NCI-H2081 (cell line): ENCODE data around the gene ARL3.
"Not testable (repeated sequence)": the region's sequence is repeated elsewhere in the genome, so short reads cannot be mapped to it uniquely, and the experiment has no call there.

Experiments used
- DNase-seq, 2 experiments: peaks; one replicate each; lab custom pipeline; 2025; lab: John Stamatoyannopoulos, UW

The ARL3 gene

DNA sequence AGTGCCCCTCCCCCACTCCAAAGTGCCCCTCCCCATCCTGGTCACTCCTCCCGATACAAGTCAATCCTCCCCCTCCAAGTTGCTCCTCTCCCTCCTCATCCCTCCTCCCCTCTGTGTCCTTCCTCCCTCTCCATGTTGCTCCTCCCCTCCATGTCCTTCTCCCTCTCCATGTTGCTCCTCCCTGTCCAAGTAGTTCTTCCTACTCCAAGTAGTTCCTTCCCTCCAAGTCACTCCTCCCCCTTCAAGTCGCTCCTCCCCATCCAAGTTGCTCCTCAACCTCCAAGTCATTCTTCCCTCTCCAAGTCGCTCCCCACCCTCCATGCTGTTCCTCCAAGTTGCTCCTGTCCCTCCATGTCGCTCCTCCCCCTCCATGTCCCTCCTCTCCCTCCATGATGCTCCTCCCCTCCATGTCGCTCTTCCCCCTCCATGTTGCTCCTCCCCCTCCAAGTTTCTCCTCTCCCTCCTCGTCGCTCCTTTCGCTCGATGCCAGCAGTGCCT, 20.9 kb upstream of the ARL3 start:
- DNase-seq, result no peak

DNA sequence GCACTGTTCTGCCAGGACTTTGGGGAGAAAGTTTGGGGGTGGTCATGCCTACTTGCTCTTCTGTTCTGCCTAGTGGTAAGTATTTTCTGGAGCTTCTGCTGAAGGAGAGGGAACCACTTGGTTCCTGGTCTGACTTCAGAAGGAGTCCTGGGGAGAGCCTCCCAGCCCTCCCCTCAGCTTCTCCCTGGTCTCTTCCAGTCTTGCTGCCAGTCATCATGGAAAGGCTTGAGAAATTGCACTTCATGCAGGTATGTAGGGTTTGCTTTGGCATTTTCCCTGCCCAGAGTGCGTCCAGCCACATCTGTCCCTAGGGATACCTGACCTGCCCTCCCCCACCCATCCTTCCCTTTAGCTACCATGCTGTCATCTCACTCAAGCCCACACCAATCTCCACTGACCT, 18.5 kb upstream of the ARL3 start:
- DNase-seq, result no peak

DNA sequence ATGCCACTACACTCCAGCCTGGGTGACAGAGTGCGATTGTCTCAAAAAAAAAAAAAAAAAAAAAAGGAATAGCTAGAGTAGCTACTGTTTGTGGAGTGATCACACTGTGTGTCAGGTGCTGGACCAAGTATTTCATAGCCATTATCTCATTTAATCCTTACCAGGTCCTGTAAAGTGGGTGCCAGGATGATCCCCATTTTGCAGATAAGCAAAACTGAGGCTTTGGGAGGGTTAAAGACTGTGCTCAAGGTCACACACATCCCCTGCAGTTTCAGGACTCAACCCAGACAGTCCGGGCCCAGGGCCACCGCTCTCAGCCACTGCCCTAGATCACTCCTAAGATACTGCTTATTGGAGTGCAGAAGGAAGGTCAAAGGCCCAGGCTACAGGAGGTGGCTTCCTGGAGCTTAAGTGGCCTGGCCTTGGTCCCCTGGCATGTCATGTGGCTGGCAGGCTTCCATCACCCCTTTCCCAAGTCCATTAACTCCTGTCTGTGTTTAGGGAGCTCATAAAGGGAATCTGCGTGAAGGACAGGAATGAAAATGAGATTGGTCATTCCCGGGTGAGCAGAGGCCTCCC, 17.1 kb upstream of the ARL3 start:
- DNase-seq, result no peak

DNA sequence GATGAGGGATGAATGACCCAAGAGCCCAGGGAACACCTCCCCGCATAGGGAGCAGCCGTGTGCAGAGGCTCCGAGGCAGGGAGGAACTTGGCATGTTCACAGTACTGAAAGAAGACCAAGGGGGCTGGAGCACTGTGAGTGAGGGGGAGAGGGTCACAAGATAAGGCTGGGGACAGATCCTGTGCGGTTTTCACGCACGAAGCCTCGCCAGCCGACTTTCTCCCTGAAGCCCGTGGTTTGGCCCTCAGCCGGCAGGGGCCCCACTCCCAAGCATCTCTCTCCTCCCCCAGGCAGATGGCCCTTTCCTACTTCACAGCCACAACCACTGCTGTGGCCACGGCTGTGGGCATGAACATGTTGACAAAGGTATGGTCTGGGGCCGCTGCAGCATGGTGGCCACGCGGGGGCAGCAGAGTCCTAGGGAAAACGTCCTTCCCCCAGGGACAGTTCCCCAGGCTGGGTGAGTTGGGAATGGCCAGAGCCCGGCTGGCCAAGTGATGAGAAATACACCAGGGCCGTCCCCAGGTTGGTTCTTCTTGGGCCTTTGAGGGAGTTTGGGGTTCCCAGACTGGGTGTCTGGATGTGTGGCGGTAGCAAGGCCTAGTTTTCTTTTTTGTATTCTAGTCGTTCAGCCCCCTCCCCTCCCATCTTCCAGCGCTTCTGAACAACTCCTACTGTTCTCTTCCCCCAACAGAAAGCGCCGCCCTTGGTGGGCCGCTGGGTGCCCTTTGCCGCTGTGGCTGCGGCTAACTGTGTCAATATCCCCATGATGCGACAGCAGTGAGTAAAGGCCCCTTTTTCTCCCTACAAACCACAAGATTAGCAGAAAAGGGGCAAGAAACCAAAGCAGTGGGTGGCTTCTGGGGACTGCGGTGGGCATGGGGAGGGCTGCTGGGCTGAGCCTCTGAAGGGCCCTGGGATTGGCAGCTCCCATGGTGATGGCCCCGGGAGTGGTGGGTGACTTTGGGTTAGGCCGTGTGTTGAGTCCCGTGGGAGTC, 15.1 kb upstream of the ARL3 start:
- peak; percentile 10 to 48 for DNase-seq

DNA sequence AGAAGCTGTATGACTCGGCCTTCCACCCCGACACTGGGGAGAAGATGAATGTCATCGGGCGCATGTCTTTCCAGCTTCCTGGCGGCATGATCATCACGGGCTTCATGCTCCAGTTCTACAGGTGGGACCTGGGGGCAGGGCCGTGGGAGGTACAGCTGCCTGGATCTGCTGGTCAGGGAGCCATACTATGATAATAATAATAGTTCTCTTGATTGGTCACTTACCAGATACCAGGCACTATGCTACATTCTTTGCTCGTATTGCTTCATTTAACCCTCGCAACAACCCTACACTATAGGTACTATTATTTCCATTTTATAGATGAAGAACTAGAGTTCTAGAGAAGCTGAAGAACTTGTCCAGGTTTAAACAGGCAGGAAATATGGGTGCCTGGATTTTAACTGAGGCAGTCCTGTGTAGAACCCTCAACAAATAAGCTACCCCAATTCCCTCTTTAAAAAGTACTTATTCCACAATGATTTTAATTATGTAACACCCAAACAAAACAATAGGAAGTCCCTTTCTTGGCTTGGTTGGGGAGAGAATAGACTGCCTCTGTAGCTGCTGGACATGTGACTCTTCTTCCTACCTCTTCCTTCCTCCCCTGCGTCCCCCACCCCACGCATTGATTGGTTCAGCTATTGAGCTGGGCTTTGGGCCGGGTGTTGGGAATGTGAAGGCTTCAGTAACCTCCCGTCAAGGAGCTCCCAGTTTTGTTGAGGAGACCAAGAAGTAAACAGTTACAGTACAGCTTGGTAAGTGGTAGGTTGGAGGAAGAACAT, 13.0 kb upstream of the ARL3 start:
- DNase-seq, result no peak

DNA sequence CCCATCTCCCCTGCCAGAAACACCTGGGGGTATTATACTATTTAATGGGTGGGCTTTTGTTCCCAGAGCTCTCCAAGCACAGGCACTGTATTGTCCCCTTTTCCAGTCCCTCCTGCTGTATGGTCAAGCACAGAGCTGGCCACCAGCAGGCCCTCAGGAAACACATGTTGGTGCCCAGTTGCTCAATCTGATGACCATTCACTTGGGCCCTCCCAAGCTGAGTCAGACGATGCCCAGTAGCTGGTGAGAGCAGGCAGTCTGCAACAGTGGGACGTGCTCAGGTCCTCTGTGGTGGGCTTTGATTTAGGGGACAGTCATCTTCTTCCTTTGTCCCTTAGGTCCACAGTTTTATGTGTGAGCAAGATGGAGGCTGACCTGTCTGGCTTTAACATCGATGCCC, 12.1 kb upstream of the ARL3 start:
- DNase-seq, result no peak

DNA sequence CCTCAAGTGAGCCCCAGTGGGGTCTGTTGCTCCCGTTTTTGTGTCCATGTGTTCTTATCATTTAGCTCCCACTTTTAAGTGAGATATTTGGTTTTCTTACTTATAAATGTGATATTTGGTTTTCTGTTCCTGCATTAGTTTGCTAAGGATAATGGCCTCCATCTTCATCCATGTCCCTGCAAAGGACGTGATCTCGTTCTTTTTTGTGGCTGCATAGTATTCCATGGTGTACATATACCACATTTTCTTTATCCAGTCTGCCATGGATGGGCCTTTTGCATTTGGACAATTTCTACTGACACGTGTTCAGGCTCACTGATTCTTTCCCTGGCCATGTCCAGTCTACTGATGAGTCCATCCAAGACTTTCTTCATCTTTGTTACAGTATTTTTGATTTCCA, 9.8 kb upstream of the ARL3 start:
- DNase-seq, result no peak

DNA sequence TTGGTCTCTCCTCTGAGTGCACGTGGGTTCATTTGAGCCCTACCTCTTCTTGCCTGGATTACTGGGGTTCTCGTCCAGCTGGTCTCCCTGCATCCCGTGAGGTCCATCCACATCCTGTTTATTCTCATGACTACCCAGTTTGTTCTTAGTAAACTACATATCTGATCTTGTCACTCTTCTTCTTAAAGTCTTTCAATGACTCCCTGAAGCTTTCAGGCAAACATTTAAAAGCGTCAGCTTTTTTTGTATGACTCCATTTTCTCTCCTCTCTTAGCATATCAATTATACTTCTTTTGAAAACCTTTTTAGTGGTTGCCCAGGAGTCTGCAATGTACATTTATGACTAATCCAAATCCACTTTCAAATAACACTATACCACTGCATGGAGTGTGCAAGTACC, 7.8 kb upstream of the ARL3 start:
- no peak for DNase-seq

DNA sequence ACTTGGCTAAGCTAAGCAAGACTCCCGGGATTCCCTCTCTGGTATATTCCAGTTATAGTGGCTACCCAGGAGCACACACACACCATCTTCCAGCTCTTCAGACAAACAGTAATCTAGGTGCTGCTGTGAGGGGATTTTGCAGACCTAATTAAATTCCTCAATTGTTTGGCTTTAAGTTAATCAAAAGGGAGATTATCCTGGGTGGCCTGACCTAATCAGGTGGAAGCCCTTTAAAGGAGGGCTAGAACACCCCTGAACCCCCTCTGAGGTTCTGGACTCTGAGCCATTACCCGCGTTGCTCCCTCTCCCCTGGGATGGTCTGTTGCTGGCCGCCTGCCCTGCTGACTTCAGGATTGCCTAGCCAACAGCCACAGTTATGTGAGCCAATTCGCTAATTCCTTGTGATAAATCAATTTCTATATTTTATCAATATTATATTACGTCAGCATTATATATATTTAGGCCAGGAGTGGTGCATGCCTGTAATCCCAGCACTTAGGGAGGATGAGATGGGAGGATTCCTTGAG, 6.6 kb upstream of the ARL3 start:
- no peak for DNase-seq

DNA sequence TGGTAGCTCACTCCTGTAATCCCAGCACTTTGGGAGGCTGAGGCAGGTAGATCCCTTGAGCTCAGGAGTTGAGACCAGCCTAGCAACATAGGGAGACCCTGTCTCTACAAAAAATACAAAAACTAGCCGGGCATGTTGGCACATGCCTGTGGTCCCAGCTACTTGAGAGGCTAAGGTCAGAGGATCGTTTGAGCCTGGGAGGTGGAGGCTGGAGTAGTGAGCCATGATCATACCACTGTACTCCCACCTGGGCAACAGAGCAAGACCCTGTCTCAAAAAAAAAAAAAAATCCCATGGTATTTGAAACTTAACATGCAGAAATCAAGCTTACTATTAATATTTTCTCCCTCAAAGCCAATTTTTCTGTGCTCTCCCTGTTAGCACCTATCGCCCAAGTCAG, 6.1 kb upstream of the ARL3 start:
- no peak for DNase-seq

DNA sequence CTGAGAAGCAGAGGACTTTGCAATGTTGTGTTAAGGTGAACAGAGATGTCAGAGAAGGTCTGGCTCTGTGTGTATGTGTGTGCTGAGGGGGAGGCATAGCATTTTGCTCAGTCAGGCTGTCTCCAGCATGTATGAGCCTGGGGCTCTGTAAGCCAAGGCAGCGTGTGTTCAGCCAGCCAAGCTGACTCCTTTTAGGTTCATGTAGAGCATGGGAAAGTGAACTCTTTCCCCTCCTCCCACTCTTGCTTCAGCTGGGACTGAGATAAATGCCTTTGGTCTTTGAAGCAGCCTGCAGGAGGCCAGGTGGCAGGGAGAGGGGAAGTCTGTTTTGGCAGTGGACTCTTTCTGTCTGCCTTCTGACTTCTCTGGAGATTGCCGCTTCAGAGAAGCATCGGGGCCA, 4.0 kb upstream of the ARL3 start:
- no peak for DNase-seq

DNA sequence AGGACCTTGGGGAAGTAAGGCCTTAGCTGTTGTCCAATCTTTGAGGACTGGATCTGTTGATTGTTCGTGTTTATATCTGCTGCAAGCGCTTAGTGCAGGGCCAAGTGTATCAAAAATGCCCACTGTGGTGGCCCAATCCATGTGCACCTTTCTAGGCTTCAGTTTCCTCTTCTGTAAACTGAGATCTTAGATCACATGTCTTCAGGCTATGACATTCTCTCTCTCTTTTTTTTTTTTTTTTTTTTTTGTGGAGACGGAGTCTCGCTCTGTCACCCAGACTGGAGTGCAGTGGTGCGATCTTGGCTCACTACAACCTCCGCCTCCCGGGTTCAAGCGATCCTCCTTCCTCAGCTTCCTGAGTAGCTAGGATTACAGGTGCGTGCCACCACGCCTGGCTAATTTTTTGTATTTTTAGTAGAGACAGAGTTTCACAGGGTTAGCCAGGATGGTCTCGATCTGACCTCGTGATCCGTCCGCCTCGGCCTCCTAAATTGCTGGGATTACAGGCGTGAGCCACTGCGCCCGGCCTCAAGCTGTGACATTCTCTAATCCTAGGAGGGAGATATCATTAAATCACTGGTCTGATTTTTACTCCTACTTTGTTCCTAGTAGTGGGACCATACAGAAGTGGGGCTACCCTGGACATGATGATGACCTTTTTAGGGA, 2.8 kb upstream of the ARL3 start:
- not testable (repeated sequence) for DNase-seq

DNA sequence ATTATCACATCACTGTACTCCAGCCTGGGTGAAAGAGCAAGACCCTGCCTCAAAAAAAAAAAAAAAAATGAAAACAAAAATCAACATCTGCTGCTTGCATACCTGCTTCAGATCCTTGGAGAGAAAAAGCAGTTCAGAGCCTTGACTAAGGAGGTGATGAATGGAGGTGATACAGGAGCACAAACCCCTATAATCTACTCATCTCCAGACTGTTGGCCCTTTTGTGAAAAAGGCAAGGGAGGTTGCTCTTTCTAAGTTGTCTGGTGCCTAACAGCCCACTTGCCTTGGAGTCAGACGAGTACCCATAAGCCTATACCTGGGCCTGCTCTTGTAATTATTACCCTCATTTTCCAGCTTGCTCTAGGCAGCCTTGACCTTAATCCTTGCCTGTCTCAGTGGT, 1.7 kb upstream of the ARL3 start:
- no peak for DNase-seq

DNA sequence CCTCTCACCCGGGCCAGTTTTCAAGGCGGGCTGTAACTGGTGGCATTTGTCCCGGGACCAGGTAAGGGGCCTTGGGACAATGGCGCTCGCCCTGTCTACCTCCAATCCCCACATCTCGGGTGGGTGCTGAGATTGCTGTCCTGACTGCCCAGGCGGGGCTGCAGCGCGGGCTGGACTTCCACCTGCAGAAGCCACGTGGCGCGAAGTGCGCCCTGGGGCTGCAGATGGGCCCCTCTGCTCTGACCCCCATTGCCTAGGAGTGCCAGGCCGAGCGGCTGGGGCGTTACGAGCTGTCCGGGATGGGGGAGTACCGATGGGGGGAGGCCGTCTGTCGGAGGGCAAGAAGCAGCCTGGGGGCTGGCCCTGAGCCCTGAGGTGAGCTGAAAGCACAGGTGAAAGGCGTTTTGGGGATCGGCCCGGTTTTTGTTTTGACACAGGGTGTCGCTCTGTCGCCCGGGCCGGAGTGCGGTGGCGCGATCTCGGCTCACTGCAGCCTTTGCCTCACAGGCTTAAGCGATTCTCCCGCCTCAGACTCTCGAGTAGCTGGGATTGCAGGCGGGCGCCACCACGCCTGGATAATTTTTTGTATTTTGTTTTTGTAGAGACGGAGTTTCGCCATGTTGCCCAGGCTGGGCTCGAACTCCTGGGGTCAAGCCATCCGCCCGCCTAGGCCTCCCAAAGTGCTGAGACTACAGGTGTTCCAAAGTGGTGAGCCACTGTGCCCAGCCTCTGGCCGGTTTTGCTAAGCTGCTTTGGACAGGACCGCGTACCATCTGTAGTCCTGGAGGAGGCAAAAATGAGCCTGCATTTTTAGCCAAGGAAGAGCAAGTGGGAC, 641 bp upstream of the ARL3 start, which contains the start of gene SFXN2:
Gene SFXN2, plus strand, starts transcription at position 16 of the 835 bp plus-strand sequence. CDS start 12,001 bp downstream, outside the sequence.
- DNase-seq, result peak in 1 of 2 experiments; percentile 37

DNA sequence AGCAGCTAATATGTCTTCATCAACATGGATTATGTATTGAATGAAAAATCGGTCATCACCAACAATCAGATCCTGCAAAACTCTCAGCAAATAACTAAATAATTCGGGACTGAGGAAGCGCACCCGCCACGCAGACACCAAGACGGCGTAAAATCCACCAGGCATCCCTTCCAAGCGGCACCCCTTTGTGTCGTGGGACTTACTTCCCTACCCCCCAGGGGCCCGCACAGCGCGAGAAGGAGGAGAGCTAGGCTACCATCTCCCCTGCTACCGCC, 721 bp downstream of the ARL3 start:
- DNase-seq, result no peak

DNA sequence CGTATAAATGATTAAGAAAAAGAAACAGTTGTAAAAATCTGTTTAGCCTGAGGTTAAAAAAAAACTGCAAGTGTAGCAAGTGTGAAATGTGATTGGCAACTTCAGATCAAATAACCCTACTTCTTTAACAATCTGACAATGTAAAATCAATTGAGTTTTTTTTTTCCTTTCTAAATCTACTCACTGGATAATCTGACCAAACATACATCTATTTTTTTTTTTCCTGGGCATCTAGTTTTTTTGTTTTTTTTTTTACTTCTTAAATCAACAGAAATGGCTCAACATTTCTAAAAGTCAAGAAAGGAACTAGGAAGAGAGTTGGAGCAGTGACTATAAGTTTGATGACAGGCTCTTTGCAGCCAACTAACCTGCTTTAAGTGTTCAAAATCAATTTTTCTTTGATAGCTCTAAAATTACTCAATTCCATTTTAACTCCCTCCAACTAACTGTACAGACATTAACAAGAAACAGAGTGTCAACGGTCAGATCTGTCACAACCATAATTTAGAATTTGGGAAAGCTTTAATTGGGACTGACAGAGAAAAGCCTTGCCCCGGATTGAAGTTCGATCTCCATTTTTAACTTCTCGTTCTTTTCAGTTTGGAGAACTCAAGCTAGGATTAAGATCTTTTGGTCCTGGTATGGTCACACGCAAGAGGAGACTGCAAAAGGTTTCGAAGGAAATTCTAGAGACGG, 1.2 kb downstream of the ARL3 start:
- no peak for DNase-seq

DNA sequence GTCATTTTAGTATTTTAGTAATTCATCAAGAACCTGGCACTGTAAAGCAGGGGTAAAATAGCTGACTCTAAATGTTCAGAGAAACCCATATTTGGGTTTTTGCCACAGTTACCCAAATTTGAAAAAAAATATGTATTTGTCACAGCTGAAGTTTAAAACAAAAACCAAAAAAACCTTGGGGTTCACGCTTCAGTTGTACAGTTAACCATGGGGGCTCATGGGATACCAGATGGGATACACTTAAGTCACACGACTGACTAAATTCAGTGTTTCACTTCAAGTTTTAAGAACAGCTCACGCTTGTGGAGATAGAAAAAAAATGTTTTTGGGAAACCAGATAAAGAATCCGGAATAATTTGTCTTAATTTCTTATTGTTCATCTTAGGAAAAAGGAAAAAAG, 2.1 kb downstream of the ARL3 start:
- DNase-seq, result no peak

DNA sequence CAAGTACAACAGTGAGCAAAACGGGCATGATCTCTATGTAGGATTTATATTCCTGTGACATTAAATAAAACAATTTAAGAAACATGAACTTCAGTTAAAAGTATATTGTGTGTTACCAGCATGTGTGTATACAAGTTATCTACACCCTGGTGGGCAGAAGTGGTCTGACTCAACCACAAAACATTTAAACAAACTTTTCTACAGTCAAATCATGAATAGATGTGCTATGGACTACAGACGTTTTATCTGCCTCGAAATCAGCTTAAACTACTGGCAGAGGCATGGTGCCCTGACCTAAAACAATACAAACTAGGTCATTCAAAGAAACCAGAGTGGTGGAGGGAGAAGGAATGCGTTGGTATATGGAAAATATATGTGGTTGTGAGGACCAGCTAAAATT, 3.6 kb downstream of the ARL3 start:
- DNase-seq, result no peak

DNA sequence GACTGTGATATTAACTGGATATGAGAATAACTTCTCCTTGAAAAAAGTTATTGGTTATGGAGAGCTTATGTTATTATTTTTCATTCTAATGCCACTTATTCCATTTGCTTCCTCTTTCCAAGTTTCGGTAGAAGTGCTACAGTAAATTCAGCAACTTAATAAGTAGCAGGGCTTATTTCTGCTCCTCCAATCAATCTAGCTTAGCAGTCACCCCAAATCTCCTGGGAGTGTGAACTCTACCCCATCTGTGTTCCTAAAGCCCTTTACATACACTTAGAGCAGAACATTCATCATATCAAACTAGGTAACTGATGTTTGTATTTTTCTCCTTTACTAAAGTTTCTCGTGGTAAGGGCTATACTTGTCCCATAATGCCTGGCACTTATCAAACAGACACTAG, 8.7 kb downstream of the ARL3 start:
- no peak for DNase-seq

DNA sequence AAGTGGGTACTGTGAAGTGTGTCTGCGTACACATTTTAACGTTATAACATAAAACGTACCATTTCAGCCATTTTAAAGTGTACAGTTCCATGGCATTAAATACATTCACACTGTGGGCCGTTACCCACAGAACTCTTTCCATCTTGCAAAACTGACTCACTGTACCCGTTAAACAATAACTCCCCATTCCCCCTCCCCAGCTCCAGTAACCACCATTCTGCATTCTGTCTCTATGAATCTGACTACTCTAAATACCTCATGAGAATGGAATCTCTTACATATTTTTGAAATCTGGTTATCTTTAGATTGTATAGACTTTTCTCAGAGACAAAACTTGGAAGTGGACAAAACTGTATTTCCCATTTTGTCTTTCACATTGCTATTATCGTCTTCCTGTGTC, 9.3 kb downstream of the ARL3 start:
- no peak for DNase-seq
